Measurements from ENCODE around the gene IGFLR1.

GRCh38 chr19:35789978-35790944 is 48.0 kb upstream of the IGFLR1 start:
- TF ChIP-seq CTCF (IDR thresholded peaks at IDR 0.05), result no peak
- no peak for TF ChIP-seq POLR2A (IDR thresholded peaks at IDR 0.05)

Data from esophagus squamous epithelium (tissue), 4 donors.